ENCODE measurements around the gene AGO1. TPM values are rescaled to one million over a fixed set of nuclear protein-coding genes. Genes with fewer than 3 reads are reported as not detected.
"Not testable (repeated sequence)": the region's sequence is repeated elsewhere in the genome, so short reads cannot be mapped to it uniquely, and the experiment has no call there.

AGO1 gene
- total RNA-seq, 1 experiment from 2014 or later = 81.8 TPM

DNA sequence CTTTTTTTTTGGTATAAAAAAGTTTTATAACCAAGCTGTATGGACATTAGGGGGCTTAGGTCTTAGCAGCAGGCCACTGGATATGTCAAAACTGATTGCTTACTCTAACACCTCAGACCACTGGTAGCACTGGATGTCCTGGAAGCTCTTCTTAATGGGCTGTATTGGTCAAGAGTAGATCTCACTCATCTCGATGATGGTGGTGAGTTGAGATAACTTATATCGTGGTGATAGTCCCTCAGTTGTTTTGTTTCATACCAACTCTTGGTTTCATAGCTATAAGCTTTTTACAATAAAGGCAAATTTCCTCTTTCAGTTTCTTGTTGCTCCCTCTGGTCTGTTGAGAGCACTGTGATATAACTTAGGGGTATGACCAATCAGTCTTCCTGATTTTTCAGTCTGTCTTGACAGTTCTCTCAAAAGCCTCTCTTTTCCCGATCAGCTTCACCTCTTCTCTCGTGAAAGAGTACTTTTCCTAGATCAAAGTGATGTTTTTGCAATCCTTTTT is 9.7 kb upstream of the AGO1 start (continued):
- TF ChIP-seq, protein P1, sequence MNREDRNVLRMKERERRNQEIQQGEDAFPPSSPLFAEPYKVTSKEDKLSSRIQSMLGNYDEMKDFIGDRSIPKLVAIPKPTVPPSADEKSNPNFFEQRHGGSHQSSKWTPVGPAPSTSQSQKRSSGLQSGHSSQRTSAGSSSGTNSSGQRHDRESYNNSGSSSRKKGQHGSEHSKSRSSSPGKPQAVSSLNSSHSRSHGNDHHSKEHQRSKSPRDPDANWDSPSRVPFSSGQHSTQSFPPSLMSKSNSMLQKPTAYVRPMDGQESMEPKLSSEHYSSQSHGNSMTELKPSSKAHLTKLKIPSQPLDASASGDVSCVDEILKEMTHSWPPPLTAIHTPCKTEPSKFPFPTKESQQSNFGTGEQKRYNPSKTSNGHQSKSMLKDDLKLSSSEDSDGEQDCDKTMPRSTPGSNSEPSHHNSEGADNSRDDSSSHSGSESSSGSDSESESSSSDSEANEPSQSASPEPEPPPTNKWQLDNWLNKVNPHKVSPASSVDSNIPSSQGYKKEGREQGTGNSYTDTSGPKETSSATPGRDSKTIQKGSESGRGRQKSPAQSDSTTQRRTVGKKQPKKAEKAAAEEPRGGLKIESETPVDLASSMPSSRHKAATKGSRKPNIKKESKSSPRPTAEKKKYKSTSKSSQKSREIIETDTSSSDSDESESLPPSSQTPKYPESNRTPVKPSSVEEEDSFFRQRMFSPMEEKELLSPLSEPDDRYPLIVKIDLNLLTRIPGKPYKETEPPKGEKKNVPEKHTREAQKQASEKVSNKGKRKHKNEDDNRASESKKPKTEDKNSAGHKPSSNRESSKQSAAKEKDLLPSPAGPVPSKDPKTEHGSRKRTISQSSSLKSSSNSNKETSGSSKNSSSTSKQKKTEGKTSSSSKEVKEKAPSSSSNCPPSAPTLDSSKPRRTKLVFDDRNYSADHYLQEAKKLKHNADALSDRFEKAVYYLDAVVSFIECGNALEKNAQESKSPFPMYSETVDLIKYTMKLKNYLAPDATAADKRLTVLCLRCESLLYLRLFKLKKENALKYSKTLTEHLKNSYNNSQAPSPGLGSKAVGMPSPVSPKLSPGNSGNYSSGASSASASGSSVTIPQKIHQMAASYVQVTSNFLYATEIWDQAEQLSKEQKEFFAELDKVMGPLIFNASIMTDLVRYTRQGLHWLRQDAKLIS (CRISPR knock-in tag; IDR thresholded peaks at IDR 0.05; ENCODE audit: borderline replicate concordance) = no peak
- no peak for TF ChIP-seq EMX1 (CRISPR knock-in tag; IDR thresholded peaks at IDR 0.05)
- TF ChIP-seq CREB1 (CRISPR knock-in tag; IDR thresholded peaks at IDR 0.05) = no peak
- TF ChIP-seq, protein P2, sequence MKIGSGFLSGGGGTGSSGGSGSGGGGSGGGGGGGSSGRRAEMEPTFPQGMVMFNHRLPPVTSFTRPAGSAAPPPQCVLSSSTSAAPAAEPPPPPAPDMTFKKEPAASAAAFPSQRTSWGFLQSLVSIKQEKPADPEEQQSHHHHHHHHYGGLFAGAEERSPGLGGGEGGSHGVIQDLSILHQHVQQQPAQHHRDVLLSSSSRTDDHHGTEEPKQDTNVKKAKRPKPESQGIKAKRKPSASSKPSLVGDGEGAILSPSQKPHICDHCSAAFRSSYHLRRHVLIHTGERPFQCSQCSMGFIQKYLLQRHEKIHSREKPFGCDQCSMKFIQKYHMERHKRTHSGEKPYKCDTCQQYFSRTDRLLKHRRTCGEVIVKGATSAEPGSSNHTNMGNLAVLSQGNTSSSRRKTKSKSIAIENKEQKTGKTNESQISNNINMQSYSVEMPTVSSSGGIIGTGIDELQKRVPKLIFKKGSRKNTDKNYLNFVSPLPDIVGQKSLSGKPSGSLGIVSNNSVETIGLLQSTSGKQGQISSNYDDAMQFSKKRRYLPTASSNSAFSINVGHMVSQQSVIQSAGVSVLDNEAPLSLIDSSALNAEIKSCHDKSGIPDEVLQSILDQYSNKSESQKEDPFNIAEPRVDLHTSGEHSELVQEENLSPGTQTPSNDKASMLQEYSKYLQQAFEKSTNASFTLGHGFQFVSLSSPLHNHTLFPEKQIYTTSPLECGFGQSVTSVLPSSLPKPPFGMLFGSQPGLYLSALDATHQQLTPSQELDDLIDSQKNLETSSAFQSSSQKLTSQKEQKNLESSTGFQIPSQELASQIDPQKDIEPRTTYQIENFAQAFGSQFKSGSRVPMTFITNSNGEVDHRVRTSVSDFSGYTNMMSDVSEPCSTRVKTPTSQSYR (CRISPR knock-in tag; IDR thresholded peaks at IDR 0.05) = no peak
- TF ChIP-seq, protein P3, sequence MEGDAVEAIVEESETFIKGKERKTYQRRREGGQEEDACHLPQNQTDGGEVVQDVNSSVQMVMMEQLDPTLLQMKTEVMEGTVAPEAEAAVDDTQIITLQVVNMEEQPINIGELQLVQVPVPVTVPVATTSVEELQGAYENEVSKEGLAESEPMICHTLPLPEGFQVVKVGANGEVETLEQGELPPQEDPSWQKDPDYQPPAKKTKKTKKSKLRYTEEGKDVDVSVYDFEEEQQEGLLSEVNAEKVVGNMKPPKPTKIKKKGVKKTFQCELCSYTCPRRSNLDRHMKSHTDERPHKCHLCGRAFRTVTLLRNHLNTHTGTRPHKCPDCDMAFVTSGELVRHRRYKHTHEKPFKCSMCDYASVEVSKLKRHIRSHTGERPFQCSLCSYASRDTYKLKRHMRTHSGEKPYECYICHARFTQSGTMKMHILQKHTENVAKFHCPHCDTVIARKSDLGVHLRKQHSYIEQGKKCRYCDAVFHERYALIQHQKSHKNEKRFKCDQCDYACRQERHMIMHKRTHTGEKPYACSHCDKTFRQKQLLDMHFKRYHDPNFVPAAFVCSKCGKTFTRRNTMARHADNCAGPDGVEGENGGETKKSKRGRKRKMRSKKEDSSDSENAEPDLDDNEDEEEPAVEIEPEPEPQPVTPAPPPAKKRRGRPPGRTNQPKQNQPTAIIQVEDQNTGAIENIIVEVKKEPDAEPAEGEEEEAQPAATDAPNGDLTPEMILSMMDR (IDR thresholded peaks at IDR 0.05) = no peak
- TF ChIP-seq CBFB (CRISPR knock-in tag; IDR thresholded peaks at IDR 0.05; ENCODE audit: low read depth) = no peak
- no peak for TF ChIP-seq NR3C1 (CRISPR knock-in tag; conservative IDR thresholded peaks at IDR 0.05; ENCODE audit: low read depth)
- TF ChIP-seq FOXJ3 (CRISPR knock-in tag; IDR thresholded peaks at IDR 0.05; ENCODE audit: borderline replicate concordance) = no peak
- TF ChIP-seq, protein P4, sequence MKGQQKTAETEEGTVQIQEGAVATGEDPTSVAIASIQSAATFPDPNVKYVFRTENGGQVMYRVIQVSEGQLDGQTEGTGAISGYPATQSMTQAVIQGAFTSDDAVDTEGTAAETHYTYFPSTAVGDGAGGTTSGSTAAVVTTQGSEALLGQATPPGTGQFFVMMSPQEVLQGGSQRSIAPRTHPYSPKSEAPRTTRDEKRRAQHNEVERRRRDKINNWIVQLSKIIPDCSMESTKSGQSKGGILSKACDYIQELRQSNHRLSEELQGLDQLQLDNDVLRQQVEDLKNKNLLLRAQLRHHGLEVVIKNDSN (CRISPR knock-in tag; IDR thresholded peaks at IDR 0.05) = no peak
- TF ChIP-seq ZNF416 (CRISPR knock-in tag; IDR thresholded peaks at IDR 0.05) = no peak
- no peak for TF ChIP-seq GABPB1 (CRISPR knock-in tag; IDR thresholded peaks at IDR 0.05)
- no peak for TF ChIP-seq NFATC4 (CRISPR knock-in tag; IDR thresholded peaks at IDR 0.05)

DNA sequence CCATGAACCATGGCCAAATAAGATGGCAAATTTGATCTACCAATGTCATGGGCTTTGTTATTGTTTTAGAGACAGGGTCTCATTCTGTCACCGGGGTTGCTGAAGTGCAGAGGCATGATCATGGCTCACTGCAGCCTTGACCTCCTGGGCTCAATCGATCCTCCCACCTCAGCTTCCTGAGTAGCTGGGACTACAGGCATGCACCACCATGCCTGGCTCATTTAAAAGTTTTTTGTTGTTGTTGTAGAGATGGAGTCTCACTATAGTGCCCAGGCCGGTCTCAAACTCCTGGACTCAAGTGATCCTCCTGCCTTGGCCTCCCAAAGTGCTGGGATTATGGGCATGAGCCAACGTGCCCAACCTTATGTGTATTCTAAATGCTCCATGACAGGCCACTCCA is 8.9 kb upstream of the AGO1 start:
- POLR2A ChIA-PET; H3K27me3 Mint-ChIP-seq (ENCODE audit: low read depth); H3K9me3 Mint-ChIP-seq; DNase-seq (ENCODE audit: low spot score); H3K4me3 Mint-ChIP-seq; H3K36me3 Mint-ChIP-seq; H3K27ac Mint-ChIP-seq; H3K4me1 Mint-ChIP-seq; CTCF ChIA-PET; ATAC-seq: not testable (repeated sequence)

DNA sequence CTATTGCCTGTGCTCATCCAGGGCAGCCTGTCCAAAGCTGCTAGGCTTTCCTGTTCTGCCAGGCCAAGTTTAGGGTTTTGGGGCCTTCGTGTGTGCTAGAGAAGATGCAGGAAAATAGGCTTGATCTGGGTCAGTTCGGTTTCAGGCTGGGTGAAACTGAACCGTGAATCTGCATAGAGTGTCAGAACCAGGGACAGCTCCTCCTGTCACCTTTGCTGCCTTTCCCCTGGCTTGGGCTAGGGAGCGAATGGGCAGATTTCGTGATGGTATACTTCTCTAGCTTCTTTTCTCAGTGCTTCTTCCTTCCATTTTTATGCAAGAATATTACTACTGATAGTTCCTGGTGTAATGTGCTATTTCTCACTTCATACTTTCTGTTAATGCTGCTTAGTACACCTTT is 6.0 kb upstream of the AGO1 start:
- H3K36me3 Mint-ChIP-seq = no peaks in the 10 kb centered on the region
- ChIA-PET CTCF (no interaction called here), POLR2A (interaction anchor here (0.5 kb wide), 1 partner anchor 9 kb away, joined by 3 read pairs; no protein-coding TSS in a partner anchor)
- no peaks in the 10 kb centered on the region for H3K9me3 Mint-ChIP-seq
- ATAC-seq = peak; percentile 94
- H3K4me1 Mint-ChIP-seq = peaks cover 1% of the 10 kb centered on the region
- DNase-seq (ENCODE audit: low spot score) = peak; percentile 57
- H3K27me3 Mint-ChIP-seq (ENCODE audit: low read depth) = no peaks in the 10 kb centered on the region
- H3K4me3 Mint-ChIP-seq = no peak overlapping the region
- H3K27ac Mint-ChIP-seq = peak overlapping the region; percentile 17; the same call in 1 of the 2 replicates
- TF ChIP-seq, protein P1 (CRISPR knock-in tag; IDR thresholded peaks at IDR 0.05; ENCODE audit: borderline replicate concordance) = no peak
- TF ChIP-seq ETV6 (CRISPR knock-in tag; IDR thresholded peaks at IDR 0.05) (0 out of 2 replicates have a peak, but pooled peaks have one; percentile 25), GABPB1 (CRISPR knock-in tag; IDR thresholded peaks at IDR 0.05) (no peak), ELF4 (CRISPR knock-in tag; IDR thresholded peaks at IDR 0.05; ENCODE audit: low read depth) (no peak)
- TF ChIP-seq, protein P5, sequence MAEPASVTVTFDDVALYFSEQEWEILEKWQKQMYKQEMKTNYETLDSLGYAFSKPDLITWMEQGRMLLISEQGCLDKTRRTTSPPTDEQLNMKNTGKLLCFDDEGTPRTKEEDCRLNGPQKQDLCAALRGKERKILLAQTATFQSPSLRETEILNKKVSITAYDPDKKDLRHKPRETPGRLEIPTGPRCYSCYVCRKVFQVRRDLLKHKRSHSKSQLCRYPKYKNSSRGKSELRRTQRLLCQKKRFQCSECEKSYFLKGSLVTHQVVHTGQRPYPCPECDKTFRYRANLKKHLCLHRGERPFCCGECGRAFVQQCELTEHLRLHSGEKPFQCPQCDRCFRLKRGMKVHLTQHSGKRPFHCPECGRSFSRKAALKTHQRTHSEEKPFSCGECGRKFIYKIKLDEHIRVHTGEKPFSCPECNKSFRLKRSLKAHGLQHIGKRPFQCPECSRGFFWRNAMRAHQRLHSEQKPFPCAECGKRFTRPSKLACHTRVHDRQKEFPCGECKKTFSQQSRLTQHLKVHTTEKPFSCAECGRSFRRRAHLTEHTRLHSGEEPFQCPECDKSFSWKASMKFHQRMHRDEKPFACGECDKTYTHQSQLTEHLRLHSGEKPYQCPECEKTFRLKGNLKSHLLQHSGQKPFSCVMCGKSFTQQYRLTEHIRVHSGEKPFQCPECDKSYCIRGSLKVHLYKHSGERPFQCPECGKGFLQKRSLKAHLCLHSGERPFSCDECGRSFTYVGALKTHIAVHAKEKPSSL (CRISPR knock-in tag; conservative IDR thresholded peaks at IDR 0.05) = no peak
